Measurements from ENCODE around the gene GAB1. TPM values are rescaled to one million over a fixed set of nuclear protein-coding genes. Genes with fewer than 3 reads are reported as not detected.

The GAB1 gene
- total and polyA plus RNA-seq, 2 of the 8 experiments (the other 6 are each of a cell fraction or from before 2014, with no cell fraction given): 6.8 to 21.3 TPM

DNA sequence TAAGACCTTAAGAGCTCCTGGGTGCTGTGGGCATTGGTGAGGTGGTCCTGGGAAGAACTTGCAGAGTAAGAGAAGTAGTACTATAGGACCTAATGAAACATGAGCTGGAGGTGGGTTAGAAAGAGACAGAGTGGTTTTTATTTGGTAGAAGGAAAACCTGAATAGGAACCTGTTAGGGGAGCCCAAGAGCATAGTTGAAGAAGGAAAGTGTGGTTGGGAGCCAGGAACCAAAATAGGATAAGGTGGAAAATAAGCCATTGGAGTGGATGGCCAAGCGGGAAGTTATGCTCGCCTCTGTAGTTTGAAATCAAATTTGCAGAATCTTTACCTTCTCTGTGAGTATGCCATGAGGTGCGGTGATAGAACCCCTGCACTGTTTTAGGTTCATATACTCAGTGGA, 26.7 kb downstream of the GAB1 start:
- H3K4me3 ChIP-seq (ENCODE audit: extremely low read depth in 1 of 4, insufficient read depth in 2 of 4, low read depth in 3 of 4, low read length in 4 of 4): no peak overlapping the region
- H4K20me1 ChIP-seq (replicated peaks in 1 of 2; ENCODE audit: control insufficient read depth in 1 of 2, insufficient read depth in 2 of 2, low read length in 2 of 2): no peaks in the 10 kb centered on the region
- H3K9ac ChIP-seq (replicated peaks in 1 of 4; ENCODE audit: extremely low read depth in 1 of 4, low read depth in 3 of 4, low read length in 3 of 4): no peak overlapping the region
- H2BK120ac ChIP-seq (replicated peaks; ENCODE audit: low read depth, low read length): no peak overlapping the region
- 0 out of 2 replicates have a peak overlapping the region, but pooled peaks have one; percentile 80 for H2BK12ac ChIP-seq (ENCODE audit: low read depth, low read length)
- H4K8ac ChIP-seq (ENCODE audit: extremely low read depth, insufficient read depth, low read length): no peak overlapping the region
- H4K91ac ChIP-seq (replicated peaks; ENCODE audit: insufficient read length, low read length): no peak overlapping the region
- no peak overlapping the region for H2AFZ ChIP-seq (ENCODE audit: low read length)
- no peak overlapping the region for H3K56ac ChIP-seq (replicated peaks; ENCODE audit: insufficient read length, low read depth, low read length)
- FAIRE-seq (no peak), DNase-seq (ENCODE audit: low read depth in 1 of 2, low spot score in 2 of 2) (no peak)
- H4K5ac ChIP-seq (ENCODE audit: insufficient read length, low read depth, low read length): no peak overlapping the region
- ChIA-PET POLR2A (ENCODE audit: partially characterized antibody) (interaction anchor here (0.7 kb wide), 1 partner anchor 528 kb away, joined by 3 read pairs; no protein-coding TSS in a partner anchor), CTCF (ENCODE audit: partially characterized antibody) (interaction anchor here (0.6 to 2.6 kb wide), 2 partner anchors 12 to 81 kb away, joined by 3 to 11 read pairs; no protein-coding TSS in a partner anchor)
- H3K4me1 ChIP-seq (replicated peaks in 1 of 4; ENCODE audit: control insufficient read depth in 3 of 4, insufficient read depth in 4 of 4, low read length in 3 of 4): peaks cover 0 to 10% (median 6%) of the 10 kb centered on the region in 4 experiments; a peak in 4 of 7 replicates
- no peak overlapping the region for H3K23ac ChIP-seq (ENCODE audit: insufficient read length)
- peaks cover 0 to 60% of the 10 kb centered on the region in 2 experiments; a peak in 2 of 4 replicates for H3K79me2 ChIP-seq (ENCODE audit: control insufficient read depth in 1 of 2, insufficient read depth in 2 of 2, low read length in 2 of 2)
- H3K27ac ChIP-seq (ENCODE audit: low read depth, low read length): no peak overlapping the region
- H3K27me3 ChIP-seq (replicated peaks in 1 of 4; ENCODE audit: control insufficient read depth in 3 of 4, extremely low read depth in 1 of 4, insufficient read depth in 3 of 4, low read length in 3 of 4): peaks cover 0 to 1% (median 0%) of the 10 kb centered on the region in 4 experiments; a peak in 1 of 7 replicates
- H3K4me2 ChIP-seq (ENCODE audit: insufficient read depth in 1 of 2, low read depth in 2 of 2, low read length in 2 of 2): no peak overlapping the region
- H3K9me3 ChIP-seq (ENCODE audit: insufficient read depth in 2 of 2, low read depth in 1 of 2, low read length in 1 of 2): no peaks in the 10 kb centered on the region
- WGBS, 2 experiments (ENCODE audit: extremely low coverage in 1 of 2, insufficient coverage in 1 of 2, insufficient read length in 1 of 2, insufficient replicate concordance in 2 of 2, low coverage in 1 of 2, low lambda C conversion rate in 2 of 2, missing lambda C conversion rate in 1 of 2): 94% methylated on average over 3 of the region's 3 CpGs; no CpG with 5 or more reads in 1 of the 2 experiments
- H3K23me2 ChIP-seq (ENCODE audit: low read depth, low read length): no peaks in the 10 kb centered on the region
- H2BK5ac ChIP-seq (ENCODE audit: low read depth, low read length): no peak overlapping the region; the same call in 1 of the 2 replicates
- no peaks in the 10 kb centered on the region for H3K36me3 ChIP-seq (ENCODE audit: control insufficient read depth in 2 of 4, insufficient read depth in 4 of 4, low read length in 3 of 4)
- no peak overlapping the region for H2BK20ac ChIP-seq (ENCODE audit: low read length)
- peaks cover 3% of the 10 kb centered on the region; the same call in 1 of the 2 replicates for H3K79me1 ChIP-seq (ENCODE audit: low read depth, low read length)
- no peak overlapping the region for H2BK15ac ChIP-seq (ENCODE audit: low read length)
- H3K4ac ChIP-seq (replicated peaks; ENCODE audit: insufficient read length, low read depth, low read length): no peak overlapping the region
- H3K14ac ChIP-seq (ENCODE audit: insufficient read length): no peak overlapping the region
- H2AK5ac ChIP-seq (ENCODE audit: low read depth, low read length): no peak overlapping the region
- H3K18ac ChIP-seq (ENCODE audit: extremely low read depth, low read length): no peak overlapping the region
- TF ChIP-seq, protein P1, sequence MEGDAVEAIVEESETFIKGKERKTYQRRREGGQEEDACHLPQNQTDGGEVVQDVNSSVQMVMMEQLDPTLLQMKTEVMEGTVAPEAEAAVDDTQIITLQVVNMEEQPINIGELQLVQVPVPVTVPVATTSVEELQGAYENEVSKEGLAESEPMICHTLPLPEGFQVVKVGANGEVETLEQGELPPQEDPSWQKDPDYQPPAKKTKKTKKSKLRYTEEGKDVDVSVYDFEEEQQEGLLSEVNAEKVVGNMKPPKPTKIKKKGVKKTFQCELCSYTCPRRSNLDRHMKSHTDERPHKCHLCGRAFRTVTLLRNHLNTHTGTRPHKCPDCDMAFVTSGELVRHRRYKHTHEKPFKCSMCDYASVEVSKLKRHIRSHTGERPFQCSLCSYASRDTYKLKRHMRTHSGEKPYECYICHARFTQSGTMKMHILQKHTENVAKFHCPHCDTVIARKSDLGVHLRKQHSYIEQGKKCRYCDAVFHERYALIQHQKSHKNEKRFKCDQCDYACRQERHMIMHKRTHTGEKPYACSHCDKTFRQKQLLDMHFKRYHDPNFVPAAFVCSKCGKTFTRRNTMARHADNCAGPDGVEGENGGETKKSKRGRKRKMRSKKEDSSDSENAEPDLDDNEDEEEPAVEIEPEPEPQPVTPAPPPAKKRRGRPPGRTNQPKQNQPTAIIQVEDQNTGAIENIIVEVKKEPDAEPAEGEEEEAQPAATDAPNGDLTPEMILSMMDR (IDR thresholded peaks at IDR 0.05; ENCODE audit: control extremely low read depth in 1 of 3, insufficient read depth in 1 of 3, low read depth in 1 of 3, low read length in 3 of 3): no peak
- TF ChIP-seq CBX8 (IDR thresholded peaks at IDR 0.05; ENCODE audit: borderline replicate concordance, low read depth, low read length) (no peak), ASH2L (IDR thresholded peaks at IDR 0.05; ENCODE audit: low read length) (no peak), MAFK (IDR thresholded peaks at IDR 0.05; ENCODE audit: low read depth, low read length) (no peak), CHD1 (IDR thresholded peaks at IDR 0.05; ENCODE audit: low read depth, low read length) (no peak), BRCA1 (IDR thresholded peaks at IDR 0.05; ENCODE audit: low read depth, low read length) (no peak), GTF2F1 (IDR thresholded peaks at IDR 0.05; ENCODE audit: borderline replicate concordance, low read depth, low read length) (no peak), SIN3A (conservative IDR thresholded peaks at IDR 0.05 in 1 of 2, IDR thresholded peaks at IDR 0.05 in 1 of 2; ENCODE audit: low read depth in 1 of 2, low read length in 2 of 2) (no peak), SIX5 (IDR thresholded peaks at IDR 0.05; ENCODE audit: low read depth, low read length) (no peak), SP1 (IDR thresholded peaks at IDR 0.05; ENCODE audit: low read depth, low read length) (no peak)
